ENCODE measurements around the gene ABCB6. TPM values are rescaled to one million over a fixed set of nuclear protein-coding genes. Genes with fewer than 3 reads are reported as not detected.

The ABCB6 gene
- total and polyA plus RNA-seq, 10 of the 15 experiments (the other 5 are each of a cell fraction or from before 2014, with no cell fraction given): 2.3 to 22.1 (median 13.8) TPM

DNA sequence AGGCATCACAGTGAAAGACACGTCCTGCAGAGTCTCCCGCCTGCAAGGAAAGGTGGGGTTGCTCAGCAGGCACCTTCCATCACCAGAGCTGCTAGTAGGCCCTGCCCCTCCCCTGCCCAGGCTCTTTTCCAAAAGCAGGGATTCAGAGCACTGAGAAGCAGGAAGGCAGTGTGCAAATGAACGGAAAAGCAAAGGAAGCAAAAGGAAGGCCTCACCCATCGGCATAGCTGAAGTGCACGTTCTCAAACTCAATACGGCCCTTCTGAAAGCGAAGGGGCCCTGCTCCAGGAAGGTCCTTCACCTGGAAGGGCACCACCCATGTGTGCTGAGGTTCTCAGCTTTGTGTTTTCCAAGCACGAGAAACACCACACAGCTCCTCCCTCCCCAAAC is 5.7 kb downstream of the ABCB6 start:
- Histone ChIP-seq H3K9ac (ENCODE audit: control insufficient read depth, insufficient read depth, low read length) (no peak overlapping the region), H3K4me1 (ENCODE audit: control insufficient read depth, insufficient read depth, low read length) (peaks cover 8% of the 10 kb centered on the region), H3K79me2 (ENCODE audit: control insufficient read depth, insufficient read depth, low read length) (peaks cover 6% of the 10 kb centered on the region), H3K4me3 (no peak overlapping the region), H2AFZ (ENCODE audit: control insufficient read depth, low read depth, low read length) (no peak overlapping the region), H4K20me1 (ENCODE audit: control insufficient read depth, insufficient read depth) (no peaks in the 10 kb centered on the region), H3K9me3 (replicated peaks; ENCODE audit: control insufficient read depth, insufficient read depth, low read length) (no peaks in the 10 kb centered on the region), H3K27me3 (replicated peaks in 1 of 2; ENCODE audit: control insufficient read depth in 2 of 2, insufficient read depth in 2 of 2, low read length in 1 of 2) (no peaks in the 10 kb centered on the region), H3K4me2 (ENCODE audit: control insufficient read depth, insufficient read depth) (no peak overlapping the region), H3K36me3 (ENCODE audit: control insufficient read depth in 2 of 2, insufficient read depth in 2 of 2, low read length in 1 of 2) (peaks cover 0 to 15% of the 10 kb centered on the region in 2 experiments; a peak in 3 of 4 replicates), H3K27ac (ENCODE audit: control insufficient read depth, insufficient read depth) (no peak overlapping the region)
- in situ Hi-C loops (cut with MboI): no loop called here
- 83% methylated on average over 8 of the region's 8 CpGs for WGBS (ENCODE audit: insufficient coverage, insufficient replicate concordance, low lambda C conversion rate, missing lambda C conversion rate)
- no peak for TF ChIP-seq CBX5 (IDR thresholded peaks at IDR 0.05; ENCODE audit: low read depth)
- no peak for TF ChIP-seq MXI1 (IDR thresholded peaks at IDR 0.05; ENCODE audit: low read depth, low read length)
- TF ChIP-seq, protein P1, sequence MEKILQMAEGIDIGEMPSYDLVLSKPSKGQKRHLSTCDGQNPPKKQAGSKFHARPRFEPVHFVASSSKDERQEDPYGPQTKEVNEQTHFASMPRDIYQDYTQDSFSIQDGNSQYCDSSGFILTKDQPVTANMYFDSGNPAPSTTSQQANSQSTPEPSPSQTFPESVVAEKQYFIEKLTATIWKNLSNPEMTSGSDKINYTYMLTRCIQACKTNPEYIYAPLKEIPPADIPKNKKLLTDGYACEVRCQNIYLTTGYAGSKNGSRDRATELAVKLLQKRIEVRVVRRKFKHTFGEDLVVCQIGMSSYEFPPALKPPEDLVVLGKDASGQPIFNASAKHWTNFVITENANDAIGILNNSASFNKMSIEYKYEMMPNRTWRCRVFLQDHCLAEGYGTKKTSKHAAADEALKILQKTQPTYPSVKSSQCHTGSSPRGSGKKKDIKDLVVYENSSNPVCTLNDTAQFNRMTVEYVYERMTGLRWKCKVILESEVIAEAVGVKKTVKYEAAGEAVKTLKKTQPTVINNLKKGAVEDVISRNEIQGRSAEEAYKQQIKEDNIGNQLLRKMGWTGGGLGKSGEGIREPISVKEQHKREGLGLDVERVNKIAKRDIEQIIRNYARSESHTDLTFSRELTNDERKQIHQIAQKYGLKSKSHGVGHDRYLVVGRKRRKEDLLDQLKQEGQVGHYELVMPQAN (conservative IDR thresholded peaks at IDR 0.05): no peak
- TF ChIP-seq EZH2 (IDR thresholded peaks at IDR 0.05; ENCODE audit: borderline replicate concordance, control insufficient read depth, low read depth, low read length): no peak
- no peak for DNase-seq (ENCODE audit: low read depth, low spot score)
- POLR2A ChIA-PET: no interaction called here
- RAD21 ChIA-PET (ENCODE audit: unreplicated experiment): no interaction called here
- CTCF ChIA-PET: interaction anchor here (1.4 to 3.0 kb wide), 3 partner anchors 39 to 82 kb away, joined by 4 to 20 read pairs (median 11); partner anchors contain the start of gene SLC23A3
- no TSS peak for BruUV-seq (replicated peaks)
- SMC1A ChIA-PET (ENCODE audit: uncharacterized antibody, unreplicated experiment): interaction anchor here (1.7 kb wide), 1 partner anchor 42 kb away, joined by 4 read pairs; no protein-coding TSS in a partner anchor
- intact Hi-C loops (cut with micrococcal nuclease; ENCODE audit: unreplicated experiment): no loop called here
- no peak for ATAC-seq
- no peak for FAIRE-seq

Data from GM12878 (cell line).